Trophoblast cell (in vitro differentiated cells and primary cell): ENCODE data around the gene RANGAP1.

ENCODE experiments used
- DNase-seq, 2 donors: peaks; one replicate each; pipeline ENCODE4 v3.0.0-alpha.2; 2016
- H2AFZ ChIP-seq: 2 replicates; pipeline ENCODE4 v1.6.1; 2013; ENCODE audit warnings: low read length, moderate library complexity, mild to moderate bottlenecking; ENCODE audit not compliant: insufficient read depth, poor library complexity
- H2AK5ac ChIP-seq: 2 replicates; pipeline ENCODE4 v1.6.1; 2013; ENCODE audit warnings: mild to moderate bottlenecking, low read length
- H2BK120ac ChIP-seq: 2 replicates; pipeline ENCODE4 v1.6.1; 2013; ENCODE audit warnings: low read length, mild to moderate bottlenecking, moderate library complexity; ENCODE audit not compliant: insufficient read depth, poor library complexity
- H2BK12ac ChIP-seq: 2 replicates; pipeline ENCODE4 v1.6.1; 2013; ENCODE audit warnings: mild to moderate bottlenecking, low read length, moderate library complexity
- H2BK5ac ChIP-seq: 2 replicates; pipeline ENCODE4 v1.6.1; 2013; ENCODE audit warnings: low read length, low read depth, moderate library complexity, mild to moderate bottlenecking; ENCODE audit not compliant: poor library complexity
- H3K14ac ChIP-seq: 2 replicates; pipeline ENCODE4 v1.6.1; 2013; ENCODE audit warnings: mild to moderate bottlenecking, low read length
- H3K18ac ChIP-seq: 2 replicates; pipeline ENCODE4 v1.6.1; 2013; ENCODE audit warnings: mild to moderate bottlenecking, low read length
- H3K23ac ChIP-seq: 2 replicates; pipeline ENCODE4 v1.6.1; 2013; ENCODE audit warnings: low read length
- H3K27ac ChIP-seq: 2 replicates; pipeline ENCODE4 v1.5.1; 2013; ENCODE audit warnings: low read depth, mild to moderate bottlenecking, inconsistent platforms, low read length, moderate library complexity
- H3K27me3 ChIP-seq: 2 replicates; pipeline ENCODE4 v1.6.1; 2013; ENCODE audit warnings: inconsistent platforms, mild to moderate bottlenecking, low read length, moderate library complexity; ENCODE audit not compliant: insufficient read depth
- H3K36me3 ChIP-seq, 2 experiments: 1 replicate in 1 of 2; 2 replicates in 1 of 2; pipeline ENCODE4 v1.6.1; 2013; ENCODE audit warnings: low read length in 2 of 2, mild to moderate bottlenecking in 2 of 2, moderate library complexity in 1 of 2; ENCODE audit not compliant: insufficient read depth in 2 of 2, control insufficient read depth in 1 of 2
- H3K4ac ChIP-seq: 2 replicates; pipeline ENCODE4 v1.6.1; 2013; ENCODE audit warnings: low read depth, mild to moderate bottlenecking, low read length, moderate library complexity
- H3K4me1 ChIP-seq, 2 experiments: 1 replicate in 1 of 2; 2 replicates in 1 of 2; pipeline ENCODE4 v1.6.1; 2013; ENCODE audit warnings: low read length in 2 of 2, mild to moderate bottlenecking in 2 of 2, moderate library complexity in 1 of 2; ENCODE audit not compliant: insufficient read depth in 2 of 2, control insufficient read depth in 1 of 2
- H3K4me2 ChIP-seq: 2 replicates; pipeline ENCODE4 v1.6.1; 2013; ENCODE audit warnings: inconsistent platforms, mild to moderate bottlenecking, low read length, moderate library complexity
- H3K4me3 ChIP-seq: 2 replicates; pipeline ENCODE4 v1.5.1; 2013; ENCODE audit warnings: mild to moderate bottlenecking, low read depth, low read length, inconsistent platforms
- H3K79me1 ChIP-seq: one replicate; pipeline ENCODE4 v1.6.1; 2013; ENCODE audit warnings: low read length
- H3K79me2 ChIP-seq: 2 replicates; pipeline ENCODE4 v1.6.1; 2013; ENCODE audit warnings: low read length, mild to moderate bottlenecking; ENCODE audit not compliant: control insufficient read depth, insufficient read depth, poor library complexity
- H3K9ac ChIP-seq: 2 replicates; pipeline ENCODE4 v1.6.1; 2013; ENCODE audit warnings: mild to moderate bottlenecking, low read length
- H3K9me3 ChIP-seq: 2 replicates; pipeline ENCODE4 v1.6.1; 2013; ENCODE audit warnings: low read depth, mild to moderate bottlenecking, control low read depth, inconsistent platforms, low read length; ENCODE audit not compliant: insufficient read depth
- H4K12ac ChIP-seq: 2 replicates; pipeline ENCODE4 v1.6.1; 2013; ENCODE audit warnings: low read depth, mild to moderate bottlenecking, low read length, moderate library complexity
- H4K8ac ChIP-seq: 2 replicates; pipeline ENCODE4 v1.6.1; 2013; ENCODE audit warnings: low read depth, mild to moderate bottlenecking, low read length, moderate library complexity
- H4K91ac ChIP-seq: one replicate; pipeline ENCODE4 v1.6.1; 2013; ENCODE audit warnings: low read depth, mild to moderate bottlenecking, low read length, moderate library complexity
- WGBS: extraction: QIAGEN DNeasy Blood & Tissue Kit; methylation state at CpG from one replicate; pipeline ENCODE4 v1.1.7; 2013; ENCODE audit warnings: missing lambda C conversion rate; ENCODE audit not compliant: insufficient read length, insufficient coverage; ENCODE audit errors: extremely low coverage; 5-methylcytosine and 5-hydroxymethylcytosine counted together

The RANGAP1 gene

GRCh38 chr22:41320416-41321240, 34.6 kb upstream of the RANGAP1 start:
- Histone ChIP-seq H3K9ac (no peak overlapping the region), H3K14ac (no peak overlapping the region), H2BK12ac (no peak overlapping the region), H2BK120ac (no peak overlapping the region), H3K79me2 (peaks cover 8% of the 10 kb centered on the region), H3K36me3 (peaks cover 30 to 35% of the 10 kb centered on the region in 2 experiments), H3K27ac (no peak overlapping the region), H3K4me3 (no peak overlapping the region), H2AFZ (no peak overlapping the region), H3K23ac (no peak overlapping the region), H3K4ac (no peak overlapping the region), H3K79me1 (no peaks in the 10 kb centered on the region), H4K12ac (no peak overlapping the region), H3K18ac (peak overlapping the region; percentile 37), H2BK5ac (no peak overlapping the region), H2AK5ac (no peak overlapping the region), H3K4me2 (no peak overlapping the region), H4K8ac (no peak overlapping the region), H3K27me3 (no peaks in the 10 kb centered on the region), H3K9me3 (no peaks in the 10 kb centered on the region), H3K4me1 (peaks cover 10 to 12% of the 10 kb centered on the region in 2 experiments), H4K91ac (no peak overlapping the region)
- no peak for DNase-seq
- WGBS, result no CpG with 5 or more reads among the region's 16 CpGs

DNA sequence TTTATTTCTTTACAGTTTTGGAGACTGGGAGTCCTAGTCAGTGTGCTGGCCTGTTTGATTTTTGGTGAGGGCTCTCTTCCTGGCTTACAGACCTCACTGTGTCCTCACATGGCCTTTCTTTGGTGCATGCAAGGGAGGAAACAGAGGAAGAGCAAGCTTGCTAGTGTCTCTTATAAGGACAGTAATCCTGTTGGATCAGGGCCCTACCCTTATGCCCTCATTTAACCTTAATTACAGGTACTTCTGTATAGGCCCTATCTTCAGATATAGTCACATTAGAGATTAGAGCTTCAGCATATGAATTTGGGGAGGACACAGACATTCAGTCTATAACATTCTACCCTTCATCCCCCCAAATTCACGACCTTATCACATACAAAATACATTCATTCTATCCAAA, 29.6 kb upstream of the RANGAP1 start:
- Histone ChIP-seq H2AFZ (no peak overlapping the region), H2AK5ac (no peak overlapping the region), H2BK120ac (no peak overlapping the region), H3K27me3 (no peaks in the 10 kb centered on the region), H4K91ac (no peak overlapping the region), H3K36me3 (peaks cover 7 to 8% of the 10 kb centered on the region in 2 experiments), H3K23ac (no peak overlapping the region), H3K27ac (no peak overlapping the region), H3K18ac (no peak overlapping the region), H4K12ac (no peak overlapping the region), H3K4ac (no peak overlapping the region), H3K79me1 (no peaks in the 10 kb centered on the region), H2BK5ac (no peak overlapping the region), H3K4me2 (no peak overlapping the region), H3K79me2 (peaks cover 9% of the 10 kb centered on the region), H4K8ac (no peak overlapping the region), H3K9ac (no peak overlapping the region), H3K14ac (no peak overlapping the region), H3K4me1 (no peaks in the 10 kb centered on the region), H3K4me3 (no peak overlapping the region), H3K9me3 (no peaks in the 10 kb centered on the region), H2BK12ac (no peak overlapping the region)
- DNase-seq, result peak; percentile 43 to 66
- 100% methylated on average over 1 of the region's 1 CpG for WGBS

DNA sequence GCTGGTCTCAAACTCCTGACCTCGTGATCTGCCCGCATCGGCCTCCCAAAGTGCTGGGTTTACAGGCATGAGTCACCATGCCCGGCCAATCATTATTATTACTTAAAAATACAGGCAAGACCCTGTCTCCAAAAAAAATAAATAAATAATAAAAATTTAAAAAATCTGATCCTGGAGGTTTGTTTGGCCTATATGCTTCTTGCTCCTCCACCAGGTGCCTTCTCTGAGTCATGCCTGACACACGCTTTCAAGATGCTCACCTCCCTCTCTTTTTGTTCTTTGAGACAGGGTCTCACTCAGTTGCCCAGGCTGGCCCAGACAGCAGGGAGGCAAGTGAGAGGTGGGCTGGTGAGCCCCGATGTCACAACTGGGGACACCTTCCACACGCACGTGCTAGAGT, 28.8 kb upstream of the RANGAP1 start:
- H3K4ac ChIP-seq, result no peak overlapping the region
- no peaks in the 10 kb centered on the region for H3K79me1 ChIP-seq
- peaks cover 12% of the 10 kb centered on the region for H3K79me2 ChIP-seq
- H3K9ac ChIP-seq, result no peak overlapping the region
- no peak overlapping the region for H2BK12ac ChIP-seq
- no peak overlapping the region for H4K91ac ChIP-seq
- DNase-seq, result peak; percentile 27 to 50
- no peak overlapping the region for H2AFZ ChIP-seq
- no CpG with 5 or more reads among the region's 8 CpGs for WGBS
- H3K23ac ChIP-seq, result no peak overlapping the region
- no peaks in the 10 kb centered on the region for H3K9me3 ChIP-seq
- H3K27ac ChIP-seq, result no peak overlapping the region
- H3K4me3 ChIP-seq, result no peak overlapping the region
- H3K36me3 ChIP-seq, result peaks cover 7 to 8% of the 10 kb centered on the region in 2 experiments
- no peaks in the 10 kb centered on the region for H3K27me3 ChIP-seq
- no peak overlapping the region for H2BK120ac ChIP-seq
- no peak overlapping the region for H3K14ac ChIP-seq
- no peak overlapping the region for H3K18ac ChIP-seq
- no peak overlapping the region for H2AK5ac ChIP-seq
- H3K4me1 ChIP-seq, result no peaks in the 10 kb centered on the region
- H2BK5ac ChIP-seq, result no peak overlapping the region
- no peak overlapping the region for H3K4me2 ChIP-seq
- no peak overlapping the region for H4K8ac ChIP-seq
- H4K12ac ChIP-seq, result no peak overlapping the region

DNA sequence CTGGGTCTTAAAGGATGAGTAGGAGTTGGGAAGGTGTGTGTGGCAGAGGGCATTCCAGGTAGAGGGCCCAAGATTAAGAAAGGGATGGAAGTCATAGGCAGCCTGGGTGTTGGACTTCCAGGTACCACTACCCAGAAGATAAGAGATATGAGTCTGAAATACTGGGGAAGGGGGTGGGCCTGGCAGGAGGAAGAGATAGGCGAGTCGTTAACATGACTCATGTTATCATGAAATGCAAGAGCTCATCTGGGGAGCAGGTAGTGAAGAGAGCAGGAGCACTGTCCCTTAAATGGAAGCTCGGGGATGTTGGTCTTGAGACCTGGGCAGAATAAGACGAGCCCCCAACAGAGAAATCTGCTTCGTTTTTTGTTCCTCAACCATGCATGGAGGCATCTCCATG, 25.5 kb upstream of the RANGAP1 start:
- H3K14ac ChIP-seq, result no peak overlapping the region
- peaks cover 7% of the 10 kb centered on the region for H3K79me2 ChIP-seq
- no peak overlapping the region for H2AFZ ChIP-seq
- H3K18ac ChIP-seq, result no peak overlapping the region
- WGBS, result no CpG with 5 or more reads among the region's 5 CpGs
- no peaks in the 10 kb centered on the region for H3K79me1 ChIP-seq
- no peak overlapping the region for H3K27ac ChIP-seq
- H2AK5ac ChIP-seq, result no peak overlapping the region
- no peak overlapping the region for H2BK5ac ChIP-seq
- H3K4ac ChIP-seq, result peak overlapping the region; percentile 73
- no peak overlapping the region for H3K4me2 ChIP-seq
- no peak overlapping the region for H3K23ac ChIP-seq
- no peaks in the 10 kb centered on the region for H3K9me3 ChIP-seq
- H2BK12ac ChIP-seq, result no peak overlapping the region
- H3K4me1 ChIP-seq, result peaks cover 2 to 4% of the 10 kb centered on the region in 2 experiments
- no peak overlapping the region for H2BK120ac ChIP-seq
- no peaks in the 10 kb centered on the region for H3K27me3 ChIP-seq
- peaks cover 5 to 9% of the 10 kb centered on the region in 2 experiments for H3K36me3 ChIP-seq
- no peak overlapping the region for H3K9ac ChIP-seq
- no peak overlapping the region for H4K91ac ChIP-seq
- no peak overlapping the region for H4K8ac ChIP-seq
- H4K12ac ChIP-seq, result no peak overlapping the region
- DNase-seq, result no peak
- H3K4me3 ChIP-seq, result no peak overlapping the region
